Measurements from ENCODE around the gene PCK2. TPM values are rescaled to one million over a fixed set of nuclear protein-coding genes. Genes with fewer than 3 reads are reported as not detected.

Gene PCK2
- total and polyA plus RNA-seq, 2 donors (not counting 3 experiments of a cell fraction or from before 2014, with no cell fraction given): 23.5 to 24.5 TPM

GRCh38 chr14:24055971-24056799 is 37.9 kb upstream of the PCK2 start:
- H3K4me1 ChIP-seq (ENCODE audit: control insufficient read depth, extremely low read depth, insufficient read depth, low read length): peaks cover 11% of the 10 kb centered on the region
- H3K9ac ChIP-seq (replicated peaks; ENCODE audit: extremely low read depth, insufficient read depth, low read length): no peak overlapping the region
- ChIA-PET CTCF (interaction anchor here (0.9 to 9.5 kb wide), 7 partner anchors 12 to 240 kb away, joined by 3 to 420 read pairs (median 36); partner anchors contain the start of genes CHMP4A, DCAF11, IRF9 and NRL), POLR2A (no interaction called here)
- H3K79me2 ChIP-seq (ENCODE audit: control insufficient read depth, insufficient read depth, low read length): no peaks in the 10 kb centered on the region
- no peak overlapping the region for H3K4me2 ChIP-seq (ENCODE audit: insufficient read depth, low read length)
- H3K9me1 ChIP-seq (replicated peaks; ENCODE audit: control insufficient read depth, extremely low read depth, insufficient read depth, low read length): no peaks in the 10 kb centered on the region
- no peak overlapping the region for H3K27ac ChIP-seq (ENCODE audit: insufficient read depth, low read depth, low read length)
- no peaks in the 10 kb centered on the region for H3K9me3 ChIP-seq (replicated peaks; ENCODE audit: control insufficient read depth, insufficient read depth, low read length)
- intact Hi-C loops (cut with micrococcal nuclease): loop anchor here (5.0 kb wide), 1 partner anchor 161 kb away; the partner anchor contains the start of gene MDP1
- no peak overlapping the region for H2AFZ ChIP-seq (ENCODE audit: low read depth, low read length)
- no peak overlapping the region for H3K4me3 ChIP-seq (replicated peaks in 1 of 3; ENCODE audit: insufficient read depth in 1 of 3, low read depth in 1 of 3, low read length in 3 of 3)
- no peaks in the 10 kb centered on the region for H4K20me1 ChIP-seq (replicated peaks; ENCODE audit: control insufficient read depth, extremely low read depth, insufficient read depth, low read length)
- FAIRE-seq (no peak), DNase-seq (ENCODE audit: low read depth, low spot score) (no peak)
- H3K36me3 ChIP-seq (ENCODE audit: control insufficient read depth in 2 of 2, extremely low read depth in 1 of 2, insufficient read depth in 2 of 2, low read length in 2 of 2): no peaks in the 10 kb centered on the region
- peaks cover 0 to 5% of the 10 kb centered on the region in 2 experiments for H3K27me3 ChIP-seq (ENCODE audit: control insufficient read depth in 2 of 2, insufficient read depth in 2 of 2, low read length in 2 of 2)
- dilution Hi-C loops (cut with MboI; ENCODE audit: extremely low pct_ligation_motif_present, low sequenced_read_pairs): no loop called here
- TF ChIP-seq POLR2AphosphoS5 (IDR thresholded peaks at IDR 0.05; ENCODE audit: insufficient read depth, low read depth, low read length): no peak
- no TSS peak for BruUV-seq (replicated peaks)

GRCh38 chr14:24056800-24057184 is 37.3 kb upstream of the PCK2 start:
- intact Hi-C loops (cut with micrococcal nuclease): loop anchor here (5.0 kb wide), 1 partner anchor 161 kb away; the partner anchor contains the start of gene MDP1
- Histone ChIP-seq H3K4me2 (ENCODE audit: insufficient read depth, low read length) (no peak overlapping the region), H3K9ac (replicated peaks; ENCODE audit: extremely low read depth, insufficient read depth, low read length) (no peak overlapping the region), H3K36me3 (ENCODE audit: control insufficient read depth in 2 of 2, extremely low read depth in 1 of 2, insufficient read depth in 2 of 2, low read length in 2 of 2) (no peaks in the 10 kb centered on the region), H2AFZ (ENCODE audit: low read depth, low read length) (no peak overlapping the region), H4K20me1 (replicated peaks; ENCODE audit: control insufficient read depth, extremely low read depth, insufficient read depth, low read length) (no peaks in the 10 kb centered on the region), H3K27ac (ENCODE audit: insufficient read depth, low read depth, low read length) (no peak overlapping the region), H3K9me3 (replicated peaks; ENCODE audit: control insufficient read depth, insufficient read depth, low read length) (no peaks in the 10 kb centered on the region), H3K9me1 (replicated peaks; ENCODE audit: control insufficient read depth, extremely low read depth, insufficient read depth, low read length) (no peaks in the 10 kb centered on the region), H3K79me2 (ENCODE audit: control insufficient read depth, insufficient read depth, low read length) (no peaks in the 10 kb centered on the region), H3K27me3 (ENCODE audit: control insufficient read depth in 2 of 2, insufficient read depth in 2 of 2, low read length in 2 of 2) (no peaks in the 10 kb centered on the region), H3K4me3 (replicated peaks in 1 of 3; ENCODE audit: insufficient read depth in 1 of 3, low read depth in 1 of 3, low read length in 3 of 3) (no peak overlapping the region), H3K4me1 (ENCODE audit: control insufficient read depth, extremely low read depth, insufficient read depth, low read length) (peaks cover 6% of the 10 kb centered on the region)
- CTCF ChIA-PET: interaction anchor here (0.9 to 9.5 kb wide), 11 partner anchors 11 to 251 kb away, joined by 3 to 420 read pairs (median 36); partner anchors contain the start of genes CHMP4A, CIDEB, DCAF11 and IRF9
- TF ChIP-seq JUN (IDR thresholded peaks at IDR 0.05; ENCODE audit: borderline replicate concordance, insufficient read depth, insufficient read length, low read depth) (no peak), POLR2A (IDR thresholded peaks at IDR 0.05; ENCODE audit: low read depth, low read length) (no peak), MYC (IDR thresholded peaks at IDR 0.05; ENCODE audit: low read depth, low read length) (no peak), FOS (IDR thresholded peaks at IDR 0.05; ENCODE audit: borderline replicate concordance, insufficient read depth, low read length) (no peak), MAX (IDR thresholded peaks at IDR 0.05; ENCODE audit: insufficient read depth, insufficient read length) (no peak), CTCF (IDR thresholded peaks at IDR 0.05; ENCODE audit: extremely low read depth in 1 of 2, insufficient read depth in 1 of 2, low read depth in 1 of 2, low read length in 2 of 2) (no peak), EZH2 (IDR thresholded peaks at IDR 0.05; ENCODE audit: borderline replicate concordance, low read depth, low read length, severe bottlenecking) (no peak), GATA2 (IDR thresholded peaks at IDR 0.05; ENCODE audit: insufficient read depth, insufficient read length, low read depth, low read length) (no peak), POLR2AphosphoS5 (IDR thresholded peaks at IDR 0.05; ENCODE audit: insufficient read depth, low read depth, low read length) (no peak)
- FAIRE-seq (no peak), DNase-seq (ENCODE audit: low read depth, low spot score) (no peak)
- POLR2A ChIA-PET: interaction anchor here (1.7 to 2.0 kb wide), 2 partner anchors 34 to 52 kb away, joined by 7 to 8 read pairs; no protein-coding TSS in a partner anchor
- dilution Hi-C loops (cut with MboI; ENCODE audit: extremely low pct_ligation_motif_present, low sequenced_read_pairs): no loop called here
- BruUV-seq (replicated peaks): no TSS peak
